K562 (cell line): ENCODE measurements around the gene MICOS13. TPM values are rescaled to one million over a fixed set of nuclear protein-coding genes. Genes with fewer than 3 reads are reported as not detected.

Experiments used
- CEBPZ ChIP-seq: fragments of 150-350 bp; IDR thresholded peaks from 2 replicates; pipeline ENCODE4 v1.6.1; 2014; ENCODE audit warnings: low read depth, mild to moderate bottlenecking, low read length, borderline replicate concordance
- CHD7 ChIP-seq: fragments of 200-600 bp; sonication (generic); IDR thresholded peaks from one replicate; pipeline ENCODE4 v1.6.1; 2012; ENCODE audit warnings: mild to moderate bottlenecking, low read depth, low read length, inconsistent platforms
- CTBP1 ChIP-seq: fragments of 450-650 bp; IDR thresholded peaks from 2 replicates; pipeline ENCODE4 v1.6.1; 2016; ENCODE audit warnings: borderline replicate concordance
- FOXJ3 ChIP-seq: sonication (generic); formaldehyde crosslinking; IDR thresholded peaks from 2 replicates; pipeline ENCODE4 v1.4.0; 2020; ENCODE audit warnings: mild to moderate bottlenecking, missing genetic modification reagents
- LARP7 ChIP-seq: fragments of 450-650 bp; IDR thresholded peaks from 2 replicates; pipeline ENCODE4 v1.6.1; 2016
- MLX ChIP-seq, 2 experiments: fragments of 450-650 bp in 1 of 2; sonication (generic) in 1 of 2; formaldehyde crosslinking; conservative IDR thresholded peaks; 2 replicates each; pipeline versions ENCODE4 v1.4.0 to v1.8.1; 2020 to 2022; ENCODE audit warnings: mild to moderate bottlenecking in 1 of 2, missing genetic modification reagents in 1 of 2
- NFE2 ChIP-seq: IDR thresholded peaks from 2 replicates; pipeline ENCODE4 v1.6.1; 2014; ENCODE audit warnings: antibody characterized with exemption, low read depth
- RBM14 ChIP-seq: fragments of 200-400 bp; formaldehyde crosslinking; IDR thresholded peaks from 2 replicates; pipeline ENCODE4 v1.6.1; 2018; ENCODE audit warnings: low read depth, mild to moderate bottlenecking, low read length, moderate library complexity, borderline replicate concordance; ENCODE audit not compliant: insufficient read depth
- SRSF7 ChIP-seq: fragments of 200-400 bp; formaldehyde crosslinking; optimal IDR thresholded peaks from 2 replicates; pipeline ENCODE3; 2017; ENCODE audit warnings: mild to moderate bottlenecking, low read depth, low read length
- XRCC3 ChIP-seq: fragments of 450-650 bp; IDR thresholded peaks from 2 replicates; pipeline ENCODE4 v1.6.1; 2017; ENCODE audit warnings: mild to moderate bottlenecking, moderate library complexity
- ZNF23 ChIP-seq: fragments of 250-450 bp; sonication (Bioruptor Pico); IDR thresholded peaks from 2 replicates; pipeline ENCODE4 v1.4.0; 2020; ENCODE audit warnings: mild to moderate bottlenecking
- ZNF668 ChIP-seq: fragments of 250-450 bp; sonication (Bioruptor Pico); IDR thresholded peaks from 2 replicates; pipeline ENCODE4 v1.8.0; 2022; ENCODE audit warnings: mild to moderate bottlenecking, inconsistent platforms
- ZNF79 ChIP-seq: fragments of 250-450 bp; sonication (Bioruptor Pico); IDR thresholded peaks from 2 replicates; pipeline ENCODE4 v1.4.0; 2020; ENCODE audit warnings: low read depth, mild to moderate bottlenecking, moderate library complexity
- polyA plus RNA-seq, 8 experiments: library from polyadenylated mRNA; depleted of rRNA in 4 of 8; stranded (reverse) in 5 of 8; unstranded in 3 of 8; fragments of >200 nt; fragmentation: Nextera tagmentation in 2 of 8; fragmentation: Illumina TruSeq in 1 of 8; extraction: Ambion mirVana in 2 of 8; extraction: Trizol in 1 of 8; gene quantifications; 2 replicates each; pipeline versions ENCODE4 v1.2.1 to v1.2.3, GENCODE V29; 2011 to 2014; ENCODE audit warnings: inconsistent platforms in 1 of 8, missing spikeins in 1 of 8
- total RNA-seq, 7 experiments: library from RNA; depleted of rRNA in 6 of 7; stranded (reverse); fragments of >200 nt in 6 of 7; fragmentation: Illumina TruSeq in 2 of 7; extraction: Trizol in 2 of 7; gene quantifications; 2 replicates each; pipeline versions ENCODE4 v1.2.1 to v1.2.3, GENCODE V29; 2011 to 2021; ENCODE audit warnings: low replicate concordance in 1 of 7

MICOS13 gene
- total and polyA plus RNA-seq, 9 of the 15 experiments (the other 6 are each of a cell fraction or from before 2014, with no cell fraction given) = 15.5 to 220 (median 49.4) TPM

DNA sequence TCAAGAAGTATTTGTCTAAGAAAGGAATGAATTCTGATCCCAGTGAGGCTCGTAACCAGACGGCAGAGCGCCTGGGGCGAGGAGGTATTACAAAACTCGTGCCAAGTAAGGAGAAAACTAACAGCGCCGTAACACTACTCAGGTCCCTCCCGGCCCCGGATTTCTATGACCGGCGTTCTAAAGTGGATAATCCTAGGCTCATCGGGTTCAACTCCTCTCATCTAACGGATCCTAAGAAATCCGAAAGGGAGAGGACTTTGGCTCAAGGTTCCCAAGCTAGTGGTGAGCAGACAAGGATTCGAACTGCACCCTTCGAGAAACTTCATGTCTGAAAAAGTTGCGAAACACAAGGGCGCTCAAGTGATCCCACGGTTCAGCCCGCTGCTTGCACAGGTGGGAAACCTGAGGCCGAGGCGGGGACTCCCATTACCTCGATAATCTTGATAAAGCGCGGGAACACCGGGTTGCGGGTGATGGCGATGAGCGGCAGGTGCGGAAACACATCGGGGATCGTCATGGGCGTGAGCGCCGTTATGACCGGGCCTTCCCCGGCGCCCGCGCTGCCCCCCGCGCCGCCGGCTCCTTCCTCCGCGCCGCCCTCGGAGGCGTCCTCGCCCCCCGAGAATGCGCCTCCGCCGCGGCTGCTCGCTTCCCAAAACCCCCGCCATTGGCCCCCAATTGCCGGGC, 39.1 kb upstream of the MICOS13 start (continued):
- TF ChIP-seq CHD7 (no peak), CEBPZ (no peak), LARP7 (no peak), ZNF668 (CRISPR knock-in tag) (peak; percentile 43; the same call in 1 of the 2 replicates), FOXJ3 (CRISPR knock-in tag) (no peak), SRSF7 (no peak), MLX (CRISPR knock-in tag; conservative IDR thresholded peaks at IDR 0.05) (no peak), CTBP1 (no peak), ZNF79 (CRISPR knock-in tag) (no peak), ZNF23 (no peak), NFE2 (no peak), XRCC3 (no peak), RBM14 (no peak)
